H1 (cell line): ENCODE data around the gene TMEM156.

Experiments
- CTCF ChIP-seq, 3 experiments: IDR thresholded peaks; 1 replicate in 2 of 3; 2 replicates in 1 of 3; pipeline versions ENCODE4 v1.5.1 to v1.6.1; 2011; ENCODE audit warnings: low read length in 3 of 3, mild to moderate bottlenecking in 3 of 3, inconsistent platforms in 2 of 3, low read depth in 1 of 3, moderate library complexity in 1 of 3; ENCODE audit not compliant: insufficient read depth in 1 of 3; ENCODE audit errors: control extremely low read depth in 1 of 3
- SP1 ChIP-seq: IDR thresholded peaks from 2 replicates; pipeline ENCODE4 v1.6.1; 2011; ENCODE audit warnings: low read depth, low read length
- SP2 ChIP-seq: IDR thresholded peaks from 2 replicates; pipeline ENCODE4 v1.6.1; 2012; ENCODE audit warnings: mild to moderate bottlenecking, low read length, inconsistent platforms
- SRF ChIP-seq: IDR thresholded peaks from 2 replicates; pipeline ENCODE4 v1.6.1; 2011; ENCODE audit warnings: mild to moderate bottlenecking, low read depth, low read length, moderate library complexity
- TF ChIP-seq, protein P1 (sequence below): IDR thresholded peaks from 2 replicates; pipeline ENCODE4 v1.6.1; 2012; ENCODE audit warnings: inconsistent platforms

DNA sequence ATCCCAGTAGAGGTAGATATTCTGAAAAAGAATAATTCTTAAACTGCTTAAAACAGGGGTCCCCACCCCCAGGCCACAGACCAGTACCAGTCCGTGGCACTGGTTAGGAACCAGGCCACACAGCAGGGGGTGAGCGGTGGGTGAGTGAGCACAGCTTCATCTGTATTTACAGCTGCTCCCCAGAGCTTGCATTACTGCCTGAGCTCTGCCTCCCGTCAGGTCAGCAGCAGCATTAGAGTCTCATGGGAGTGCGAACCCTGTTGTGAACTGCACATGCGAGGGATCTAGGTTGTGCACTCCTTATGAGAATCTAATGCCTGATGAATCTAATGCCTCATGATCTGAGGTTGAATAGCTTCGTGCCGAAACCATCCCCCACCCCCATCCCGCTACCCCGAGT lies 87.8 kb downstream of the TMEM156 start:
- TF ChIP-seq CTCF (IDR thresholded peaks at IDR 0.05; ENCODE audit: control extremely low read depth in 1 of 3, insufficient read depth in 1 of 3, low read depth in 1 of 3, low read length in 3 of 3) (no peak), SRF (no peak), SP2 (no peak), SP1 (no peak)
- TF ChIP-seq, protein P1, sequence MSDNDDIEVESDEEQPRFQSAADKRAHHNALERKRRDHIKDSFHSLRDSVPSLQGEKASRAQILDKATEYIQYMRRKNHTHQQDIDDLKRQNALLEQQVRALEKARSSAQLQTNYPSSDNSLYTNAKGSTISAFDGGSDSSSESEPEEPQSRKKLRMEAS = no peak
